Activated T-helper 9 cell treated with anti-CD3 and anti-CD28 coated beads, Interleukin-2, amount 50 U/mL, for 16 hours (primary cell): Measurements from ENCODE around the gene ZBTB16.

Source experiments
- DNase-seq: peaks from one replicate; pipeline ENCODE4 v3.0.0-alpha.2; 2020; ENCODE audit warnings: low read depth

Gene ZBTB16

DNA sequence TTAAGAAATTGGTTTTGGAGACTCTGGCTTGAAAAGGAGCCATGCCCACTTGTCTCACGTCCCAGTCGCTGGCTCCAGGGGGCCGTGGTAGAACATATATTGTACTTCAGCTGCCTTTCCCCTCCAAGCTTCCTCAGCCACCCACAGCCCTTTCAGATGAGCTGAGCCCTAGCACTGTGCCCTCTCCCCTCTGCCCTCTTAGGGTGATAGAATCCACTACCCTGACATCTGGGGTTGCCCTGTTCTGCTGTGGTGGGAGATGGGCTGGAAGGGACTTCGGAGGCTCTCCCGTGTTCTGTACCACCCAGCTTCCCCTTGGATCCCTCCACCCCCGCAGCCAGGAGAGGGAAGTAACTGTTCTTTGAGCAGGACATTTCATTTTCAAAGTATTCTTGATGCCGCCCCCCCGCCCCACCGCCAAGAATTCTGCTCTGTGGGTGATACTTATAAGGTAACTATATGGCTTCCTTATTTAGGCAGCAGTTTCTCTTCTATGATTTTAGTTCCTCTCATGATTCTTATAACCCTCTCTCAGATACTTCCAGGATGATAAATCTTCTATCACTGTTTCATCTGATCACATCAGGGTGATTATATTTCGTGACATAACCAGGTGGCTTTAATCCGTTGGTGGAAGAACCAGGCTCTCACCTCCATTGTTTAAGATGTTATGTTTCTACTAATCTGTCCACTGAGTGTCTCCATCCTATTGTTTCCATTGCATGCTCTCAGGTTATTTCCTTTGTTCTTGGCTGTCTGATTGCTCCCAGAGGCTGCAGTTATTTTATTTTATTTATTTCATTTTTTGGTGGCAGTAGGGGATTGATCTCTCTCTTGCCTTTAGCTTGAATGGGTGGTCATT, 24.1 kb downstream of the ZBTB16 start:
- no peak for DNase-seq

DNA sequence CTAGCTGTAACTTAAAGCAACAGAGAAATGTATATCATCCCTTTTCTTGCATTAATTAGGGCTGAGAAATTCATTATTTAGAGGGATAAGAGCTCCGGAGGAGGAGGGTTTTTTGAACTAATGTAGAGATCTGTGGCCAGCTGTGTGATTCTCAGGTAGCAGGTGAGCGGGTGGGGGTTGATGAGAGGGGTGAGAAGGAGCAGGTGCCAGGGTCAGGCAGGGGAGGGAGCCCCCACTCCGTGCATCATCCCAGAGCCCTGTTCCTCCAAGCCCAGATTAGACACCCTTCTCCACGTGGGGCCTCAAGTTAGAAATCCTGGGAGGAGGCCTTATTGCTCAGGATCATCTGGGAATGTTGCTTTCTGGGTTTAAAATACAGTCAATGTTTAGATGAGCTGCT, 24.9 kb downstream of the ZBTB16 start:
- no peak for DNase-seq

DNA sequence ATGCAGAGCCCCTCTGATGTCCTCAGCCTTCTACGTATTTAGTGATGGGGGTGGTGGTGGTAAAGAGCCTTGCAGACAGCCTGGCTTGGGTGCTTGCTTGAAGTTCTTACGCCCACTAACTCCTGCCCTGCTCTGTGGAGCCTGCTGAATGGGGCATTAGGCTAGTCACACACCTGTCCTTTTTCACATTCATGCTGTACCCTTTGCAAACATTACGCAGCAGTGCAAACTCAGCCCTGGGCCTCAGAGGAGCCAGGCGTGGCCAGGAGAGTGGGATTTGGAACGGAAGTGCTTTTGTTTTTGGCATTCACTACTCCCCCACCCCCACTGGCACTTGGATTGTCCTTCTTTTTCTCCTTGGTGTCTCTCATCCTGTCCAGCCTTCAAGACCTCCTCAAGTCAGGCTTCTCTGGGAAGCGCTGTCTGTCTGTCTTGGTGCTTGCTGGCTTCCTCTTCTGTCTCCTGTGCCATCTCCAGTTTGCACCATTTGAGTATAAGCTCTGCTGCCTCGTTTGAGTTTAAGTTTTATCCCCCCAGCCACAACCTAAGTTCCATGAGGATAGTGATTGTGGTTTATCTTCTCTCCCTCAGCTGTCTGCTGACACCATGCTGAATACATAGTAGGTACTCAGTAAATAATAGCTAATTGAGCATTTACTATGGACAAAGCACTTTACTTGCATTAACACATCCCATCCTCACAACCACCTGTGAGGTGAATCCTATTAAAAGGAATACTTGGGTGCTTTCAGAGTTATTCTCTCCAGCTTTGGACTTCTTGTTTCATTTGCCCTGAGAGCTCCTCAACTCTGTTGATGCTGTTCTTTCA, 26.7 kb downstream of the ZBTB16 start:
- no peak for DNase-seq

DNA sequence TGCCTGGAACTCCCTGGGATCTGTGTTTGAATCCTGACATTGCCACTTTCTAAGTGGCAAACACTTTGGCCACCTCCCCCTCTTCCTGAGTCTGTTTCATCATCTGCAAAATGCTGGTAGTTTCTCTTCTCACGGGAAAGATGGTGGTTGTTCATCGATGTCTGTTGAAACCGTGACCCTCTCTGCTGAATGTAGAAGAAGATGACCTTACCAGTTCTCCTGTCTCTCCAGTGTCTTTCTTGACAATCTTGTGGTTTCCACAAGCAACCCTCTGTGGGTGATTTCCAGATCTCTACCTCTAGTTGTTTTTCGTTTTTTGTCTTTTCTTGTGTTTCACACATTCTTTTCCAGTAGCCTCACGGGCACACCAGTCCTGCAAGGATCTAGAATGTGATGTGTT, 27.5 kb downstream of the ZBTB16 start:
- no peak for DNase-seq

DNA sequence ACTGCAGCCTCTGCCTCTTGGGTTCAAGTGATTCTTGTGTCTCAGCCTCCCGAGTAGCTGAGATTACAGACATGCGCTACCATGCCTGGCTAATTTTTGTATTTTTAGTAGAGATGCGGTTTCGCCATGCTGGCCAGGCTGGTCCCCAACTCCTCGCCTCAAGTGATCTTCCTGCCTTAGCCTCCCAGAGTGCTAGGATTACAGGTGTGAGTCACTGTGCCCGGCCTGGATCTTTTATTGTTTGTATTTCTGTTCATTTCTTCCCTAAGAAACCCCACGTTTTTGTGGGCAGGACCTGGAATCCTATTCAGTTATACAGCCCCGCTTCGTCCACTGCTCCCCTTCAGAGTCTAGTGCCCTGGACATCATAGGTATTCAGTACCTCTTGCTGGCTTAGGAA, 28.7 kb downstream of the ZBTB16 start:
- DNase-seq, result no peak

DNA sequence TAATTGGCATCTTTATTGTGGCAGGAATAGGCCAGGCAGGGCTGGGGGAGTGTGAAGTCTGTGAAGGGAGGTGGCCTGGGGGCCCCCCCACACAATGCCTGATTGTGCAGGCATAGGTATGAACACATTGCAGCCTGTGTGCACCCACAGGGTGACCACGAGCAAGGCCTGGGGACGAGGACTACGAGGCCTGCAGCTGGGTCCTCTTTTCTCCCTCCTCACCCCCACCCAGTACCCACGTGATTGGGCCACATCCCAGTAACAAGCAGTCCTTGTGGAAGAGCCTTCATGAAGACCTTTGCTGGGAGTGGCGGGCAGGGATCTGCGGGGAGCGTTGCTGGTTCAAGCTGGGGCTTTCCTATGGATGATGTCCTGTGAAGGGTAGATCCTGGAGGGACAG, 29.3 kb downstream of the ZBTB16 start:
- DNase-seq, result no peak

DNA sequence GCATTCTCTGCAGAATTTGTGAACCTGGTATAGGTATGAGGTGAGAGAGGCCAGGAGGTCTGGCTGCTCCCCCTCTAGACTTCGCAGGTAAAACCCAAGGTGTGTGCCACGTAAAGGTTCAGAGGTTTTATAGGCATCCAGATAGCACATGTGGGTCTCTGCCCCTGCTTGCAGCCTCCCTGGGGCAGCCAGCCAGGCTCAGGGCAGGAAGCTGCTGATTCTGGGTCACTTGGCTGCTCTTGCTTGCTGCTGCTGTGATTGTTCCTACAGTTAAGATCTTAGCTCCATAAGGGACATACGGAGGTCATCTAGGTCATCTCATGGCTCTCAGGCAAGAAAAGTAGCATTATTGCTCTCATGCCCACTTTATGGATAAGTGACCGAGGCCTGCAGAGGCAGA, 30.2 kb downstream of the ZBTB16 start:
- no peak for DNase-seq

DNA sequence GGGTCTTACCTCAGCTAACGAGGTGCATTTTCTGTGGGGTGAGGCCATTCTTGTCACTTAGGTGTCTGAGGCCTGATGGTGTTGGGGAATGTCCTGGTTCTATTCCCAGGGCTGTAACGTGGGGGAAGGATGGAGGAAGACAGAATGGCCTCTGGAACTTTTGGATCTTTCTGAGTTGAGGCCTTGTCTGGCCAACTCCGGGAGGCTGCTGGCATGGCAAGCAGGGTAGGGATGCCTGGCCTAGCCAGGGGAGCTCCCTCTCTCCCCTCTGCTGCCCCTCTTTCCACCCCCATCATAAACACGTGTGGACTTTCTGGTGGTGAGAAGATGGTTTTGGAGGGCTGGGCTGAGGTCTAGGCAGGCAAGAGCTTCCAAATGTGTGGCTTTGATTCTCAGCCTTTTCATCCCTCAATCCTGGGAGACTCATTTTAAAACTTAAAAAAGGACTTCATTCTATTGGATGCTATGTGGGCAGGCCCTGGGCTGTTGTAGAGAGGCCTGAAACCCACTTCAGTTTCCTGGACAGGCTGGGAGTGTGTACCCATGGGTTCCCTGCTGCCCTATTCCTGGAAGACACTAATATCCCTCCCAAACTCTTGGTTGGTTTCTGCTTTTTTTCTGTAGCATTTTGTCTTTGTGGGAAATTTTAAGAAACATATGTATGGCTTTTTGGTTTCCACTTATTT, 30.9 kb downstream of the ZBTB16 start:
- DNase-seq, result no peak

DNA sequence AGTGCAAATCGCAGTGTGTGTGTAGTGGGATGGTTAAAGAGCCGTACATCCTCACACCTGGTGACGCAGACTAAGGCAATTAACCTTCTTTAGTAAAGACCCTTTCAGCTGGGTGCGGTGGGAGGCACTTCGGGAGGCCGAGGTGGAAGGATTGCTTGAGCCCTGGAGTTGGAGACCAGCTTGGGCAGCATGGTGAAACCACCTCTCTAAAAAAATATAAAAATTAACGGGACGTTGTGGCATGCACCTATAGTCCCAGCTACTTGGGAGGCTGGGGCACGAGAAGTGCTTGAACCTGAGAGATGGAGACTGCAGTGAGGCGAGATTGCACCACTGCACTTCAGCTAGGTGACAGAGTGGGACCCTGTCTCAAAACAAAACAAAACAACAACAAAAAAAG, 31.5 kb downstream of the ZBTB16 start:
- DNase-seq, result no peak

DNA sequence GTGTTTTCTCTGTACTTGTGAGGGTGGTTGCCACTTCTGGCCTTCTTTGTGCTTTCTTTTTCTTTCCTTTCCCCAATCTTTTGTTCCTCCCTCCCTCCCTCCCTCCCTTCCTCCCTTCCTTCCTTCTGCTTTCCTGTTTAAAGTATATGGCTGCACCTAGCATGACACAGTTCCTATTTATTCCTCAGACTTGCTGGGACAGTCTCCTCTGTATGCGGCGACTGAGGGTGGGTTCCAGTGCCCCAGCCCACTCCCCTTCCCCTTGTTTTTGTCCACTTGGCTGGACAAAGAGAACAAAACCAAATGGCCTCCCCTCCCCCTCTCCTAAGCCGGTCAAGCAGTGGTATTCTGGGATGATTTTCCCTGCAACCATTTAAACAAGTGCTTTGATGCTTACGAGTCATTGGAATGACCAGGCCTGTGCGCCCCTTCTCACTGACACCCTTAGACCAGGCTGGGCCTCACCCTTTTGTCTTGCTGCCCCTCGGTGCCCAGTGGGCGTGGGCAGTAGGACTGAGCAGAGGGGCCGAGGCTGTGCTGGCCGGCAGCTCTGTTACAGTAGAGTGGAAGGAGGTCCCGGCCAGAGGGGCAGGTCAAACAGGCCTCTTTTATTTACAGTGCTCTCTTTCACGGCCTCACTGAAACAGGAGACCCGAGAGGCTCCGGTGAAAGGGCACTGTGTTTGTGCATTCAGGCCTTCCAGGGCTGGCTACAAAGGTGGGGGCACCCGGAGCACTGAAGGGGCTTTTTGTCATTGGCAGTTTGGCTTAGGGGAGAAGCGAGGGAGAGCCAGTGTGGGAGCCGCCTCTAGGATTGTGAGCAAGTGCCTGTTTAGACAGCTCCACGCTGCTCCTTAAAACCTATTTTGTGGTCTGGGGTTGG, 32.2 kb downstream of the ZBTB16 start:
- DNase-seq, result no peak

DNA sequence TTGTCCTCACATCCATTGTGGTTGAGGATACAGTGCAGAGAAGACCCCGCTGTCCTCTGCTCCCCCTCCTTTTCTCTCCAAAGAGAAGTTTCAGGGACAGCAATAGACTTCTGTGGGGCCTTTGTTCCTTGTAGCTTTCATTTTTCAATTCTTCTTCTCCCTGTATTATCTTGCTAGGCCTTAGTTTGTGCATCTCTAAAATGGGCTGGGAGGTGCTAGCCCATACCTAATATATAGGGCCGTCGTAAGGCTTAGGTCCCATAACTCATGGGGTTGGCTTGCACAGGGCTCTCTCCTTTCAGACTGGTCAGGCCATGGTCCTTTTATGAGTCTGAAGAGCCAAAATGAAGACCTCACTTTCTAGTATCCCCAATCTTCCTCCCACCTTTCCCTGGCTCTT, 33.0 kb downstream of the ZBTB16 start:
- DNase-seq, result no peak

DNA sequence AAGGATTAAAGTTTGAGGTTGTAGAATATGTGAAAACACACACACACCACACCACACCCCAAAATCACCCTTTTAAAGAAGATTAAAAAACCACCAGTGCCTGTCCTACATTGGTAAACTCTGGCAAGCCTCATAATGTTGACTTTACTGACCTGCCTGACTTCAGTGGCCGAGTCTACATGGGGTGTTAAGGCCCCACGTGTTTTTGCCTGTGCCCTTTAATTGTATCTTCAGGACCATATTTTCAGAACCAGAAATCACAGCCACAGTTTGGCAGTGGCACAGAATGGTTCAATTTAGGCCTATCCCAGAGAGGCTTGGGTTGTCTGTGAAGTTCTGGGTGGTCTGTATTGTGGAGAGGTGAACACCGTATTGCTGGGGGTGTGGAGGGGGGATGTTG, 33.4 kb downstream of the ZBTB16 start:
- DNase-seq, result no peak

DNA sequence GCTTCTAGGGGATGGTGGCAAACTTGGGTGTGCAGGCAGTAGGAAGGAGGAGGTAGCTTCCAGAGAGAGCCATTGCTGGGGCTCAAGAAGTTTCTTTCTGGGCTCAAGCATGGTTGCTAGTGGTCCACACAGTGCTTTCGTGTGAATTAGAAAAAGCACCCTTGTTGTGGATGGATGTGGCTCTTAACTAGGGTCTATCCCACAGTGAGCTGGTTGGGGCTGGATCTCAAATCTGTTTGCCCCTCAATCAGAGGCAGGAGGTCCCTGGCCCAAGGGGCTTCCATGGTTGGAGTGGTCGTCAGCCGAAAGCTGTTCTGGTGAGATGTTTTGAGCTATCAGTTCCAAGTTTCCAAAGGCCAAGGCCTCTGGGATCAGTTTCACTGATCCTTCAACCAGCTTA, 35.0 kb downstream of the ZBTB16 start:
- DNase-seq, result no peak

DNA sequence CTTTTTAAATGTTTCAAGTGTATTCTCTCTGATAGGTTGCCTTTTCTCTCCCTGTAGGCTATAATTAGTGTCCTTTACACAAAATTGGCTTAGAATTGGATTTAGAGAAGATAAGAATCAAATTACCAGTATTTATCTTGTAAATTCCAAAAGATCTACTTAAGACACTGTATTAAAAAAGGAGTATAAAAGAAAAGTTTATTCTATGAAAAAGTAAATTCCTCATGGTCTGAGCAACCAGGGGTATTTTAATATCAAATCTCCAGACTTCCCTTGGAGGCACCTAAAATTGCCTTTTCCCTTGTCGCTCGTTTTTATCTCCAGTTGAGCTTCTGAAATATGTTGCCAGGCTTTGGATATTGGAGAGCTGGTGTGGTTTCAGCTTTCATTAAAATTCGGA, 36.4 kb downstream of the ZBTB16 start:
- no peak for DNase-seq

DNA sequence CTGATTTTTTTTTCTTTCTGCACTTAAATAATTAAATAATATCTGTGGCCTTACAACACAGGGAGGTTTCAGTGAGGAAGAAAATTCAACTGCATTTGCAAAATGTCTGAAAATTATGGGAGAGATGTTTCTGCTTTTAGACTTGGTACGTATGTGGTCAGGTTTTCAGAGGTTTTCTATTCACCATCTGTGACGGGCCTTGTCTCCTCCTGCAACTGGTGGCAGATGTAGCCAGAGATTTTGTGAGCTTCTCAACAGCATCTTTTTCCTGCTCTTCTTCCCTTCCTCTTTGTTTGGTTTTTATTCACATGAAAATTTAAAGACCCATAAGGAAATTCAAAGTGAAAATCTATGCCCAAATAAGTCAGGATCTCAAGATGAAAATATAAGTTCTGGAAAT, 38.3 kb downstream of the ZBTB16 start:
- DNase-seq, result no peak

DNA sequence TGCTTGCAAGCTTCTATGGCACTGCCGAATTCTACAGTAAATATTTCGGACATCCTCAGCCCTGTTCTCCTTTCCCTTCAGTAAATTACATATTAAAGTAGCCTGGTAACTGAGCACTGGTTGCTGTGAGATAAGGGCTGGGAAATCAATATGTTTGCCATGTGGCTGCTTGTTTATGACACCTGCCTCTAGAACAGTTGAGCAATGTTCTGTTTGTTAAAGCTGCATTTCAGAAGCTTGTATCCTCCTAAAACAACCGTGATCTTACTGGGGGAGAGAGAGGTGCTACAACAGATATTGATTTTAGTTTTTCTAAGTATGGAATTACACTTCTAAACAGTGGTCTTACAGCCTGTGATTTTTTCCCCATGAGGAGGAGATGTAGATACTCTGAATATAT, 39.4 kb downstream of the ZBTB16 start:
- no peak for DNase-seq

DNA sequence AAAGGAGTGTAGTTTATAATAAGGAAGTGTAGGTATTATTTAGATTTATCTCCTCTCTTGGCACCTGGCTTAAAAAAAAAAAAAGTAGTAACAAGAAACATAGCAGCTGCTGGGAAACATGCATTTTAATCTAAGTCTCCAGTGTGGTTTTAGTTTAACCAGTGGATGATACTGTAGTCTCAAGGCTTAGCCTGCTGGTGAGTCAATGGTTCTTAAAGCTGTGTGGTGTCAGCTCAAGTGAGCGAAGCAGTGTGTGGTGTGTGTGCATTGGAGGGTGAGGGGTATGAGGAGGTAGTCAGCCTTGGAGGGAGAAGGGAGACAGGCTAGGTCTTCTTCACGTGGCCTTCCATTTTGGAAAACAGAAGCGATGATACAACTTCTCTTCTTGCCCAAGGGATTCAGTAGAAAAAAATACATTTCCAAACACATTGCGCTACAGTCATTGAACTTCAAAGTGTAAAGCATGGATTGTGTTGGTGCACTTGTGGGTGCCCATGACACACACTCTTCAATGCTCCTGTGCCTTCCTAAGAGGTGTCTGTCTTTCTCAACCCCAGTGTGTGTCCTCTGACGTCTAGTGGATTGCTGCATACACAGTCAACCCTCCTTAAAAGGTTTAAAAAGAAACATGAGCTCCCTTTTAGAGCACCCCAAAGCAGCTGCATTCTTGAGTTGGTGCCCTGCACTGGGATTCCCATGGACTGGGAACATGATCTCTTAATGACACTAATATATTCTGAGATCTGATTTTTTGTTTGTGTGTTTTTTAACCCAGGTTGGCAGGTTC, 40.1 kb downstream of the ZBTB16 start:
- DNase-seq, result no peak

DNA sequence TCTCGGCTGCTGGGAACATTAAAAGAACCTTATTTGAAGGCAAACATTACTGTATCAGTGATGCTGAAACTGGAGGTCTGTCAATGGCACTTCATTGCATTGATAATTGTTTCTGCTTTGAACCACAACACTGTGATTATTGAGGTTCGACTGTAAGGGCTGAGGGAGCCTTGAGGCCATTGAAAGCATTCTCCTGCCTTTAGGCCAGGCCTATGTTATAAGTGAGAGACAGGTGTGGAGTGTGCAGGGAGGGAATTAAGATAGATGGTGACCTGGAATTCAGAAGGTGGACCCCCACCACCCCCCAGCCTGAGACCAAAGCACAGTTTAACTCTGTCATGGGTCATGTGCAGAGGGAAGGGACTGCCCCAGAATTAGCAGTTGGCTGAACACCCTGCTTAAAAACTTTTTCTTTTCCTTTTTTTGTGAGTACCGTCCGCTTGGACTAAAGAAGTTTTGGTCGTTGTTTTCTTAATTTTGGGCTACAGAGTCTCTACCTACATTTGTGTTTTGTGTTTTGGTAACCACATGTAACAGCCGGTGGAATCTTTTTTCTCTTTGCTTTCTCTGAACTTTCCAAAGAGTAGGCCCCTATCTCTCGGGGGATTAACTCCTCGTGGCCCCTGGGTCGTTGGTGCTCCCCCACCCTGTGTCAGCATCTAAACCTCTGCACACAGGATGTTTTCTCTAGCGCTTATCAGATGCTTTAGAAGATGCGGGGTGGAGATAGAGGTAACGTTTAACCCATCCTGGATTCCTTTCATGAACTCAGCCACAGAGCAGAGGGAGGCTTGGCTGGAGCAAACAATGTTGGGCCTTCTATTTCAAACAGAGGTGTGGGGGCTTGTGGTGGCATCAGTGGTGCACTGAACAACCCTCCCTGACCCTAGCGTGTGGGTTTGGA, 43.7 kb downstream of the ZBTB16 start:
- no peak for DNase-seq

DNA sequence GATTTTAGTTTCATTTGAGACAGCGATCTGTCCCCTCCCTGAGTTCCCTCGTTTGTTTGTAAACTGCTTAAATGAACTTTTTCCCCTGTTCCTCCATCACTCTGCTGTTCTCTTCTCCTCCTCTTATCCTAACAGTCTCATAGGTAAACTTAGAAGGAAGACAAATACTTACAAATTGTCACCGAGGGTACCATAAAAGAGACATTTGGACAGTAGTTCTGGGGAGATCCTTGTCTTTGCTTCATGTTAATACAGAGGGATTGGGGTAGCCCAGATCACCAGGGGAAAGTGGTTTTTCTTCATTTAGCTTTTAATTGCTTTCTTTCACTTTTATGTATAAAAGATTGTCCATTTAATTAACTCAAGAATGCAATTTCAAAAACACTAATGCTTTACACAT, 46.1 kb downstream of the ZBTB16 start:
- DNase-seq, result no peak

DNA sequence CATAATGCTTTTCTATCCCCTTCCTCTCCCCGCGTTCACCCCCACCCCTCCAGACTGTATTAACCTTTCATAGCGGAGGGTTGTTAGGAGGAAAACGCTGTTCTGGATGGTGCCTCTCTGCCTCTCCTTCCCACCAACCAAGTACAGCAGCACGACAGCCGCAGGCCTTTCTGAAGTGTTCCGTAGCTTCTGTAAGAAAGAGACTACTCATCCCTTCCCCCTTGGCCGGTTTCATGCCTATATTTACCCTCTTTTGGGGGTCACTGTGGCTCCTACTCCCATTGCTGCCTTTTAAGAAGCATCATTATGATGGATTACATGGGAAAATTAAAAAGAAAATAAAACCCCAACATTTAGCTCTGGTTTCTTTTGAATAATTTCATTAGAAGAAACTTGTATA, 46.5 kb downstream of the ZBTB16 start:
- DNase-seq, result no peak
